ENCODE measurements around the gene HAAO.

The HAAO gene

GRCh38 chr2:42800461-42800962 lies 8.1 kb upstream of the HAAO start:
- no peak overlapping the region for H2AFZ ChIP-seq (ENCODE audit: low read depth, low read length)
- no peaks in the 10 kb centered on the region for H3K9me3 ChIP-seq (ENCODE audit: insufficient read depth, low read length)
- H3K4me3 ChIP-seq (ENCODE audit: low read length), result no peak overlapping the region
- no peaks in the 10 kb centered on the region for H3K36me3 ChIP-seq (replicated peaks; ENCODE audit: low read depth, low read length)
- no peaks in the 10 kb centered on the region for H3K79me2 ChIP-seq (ENCODE audit: low read length)
- H4K20me1 ChIP-seq (ENCODE audit: insufficient read depth, low read length), result no peaks in the 10 kb centered on the region
- no peak overlapping the region for H3K9ac ChIP-seq (ENCODE audit: low read length)
- H3K4me1 ChIP-seq (ENCODE audit: low read length), result peaks cover 29% of the 10 kb centered on the region
- H3K4me2 ChIP-seq (ENCODE audit: low read length), result no peak overlapping the region
- H3K27me3 ChIP-seq (ENCODE audit: low read depth, low read length), result 0 out of 2 replicates have a peak, but pooled peaks cover 3% of the 10 kb centered on the region
- H3K27ac ChIP-seq (ENCODE audit: low read length), result no peak overlapping the region
- TF ChIP-seq, protein P1, sequence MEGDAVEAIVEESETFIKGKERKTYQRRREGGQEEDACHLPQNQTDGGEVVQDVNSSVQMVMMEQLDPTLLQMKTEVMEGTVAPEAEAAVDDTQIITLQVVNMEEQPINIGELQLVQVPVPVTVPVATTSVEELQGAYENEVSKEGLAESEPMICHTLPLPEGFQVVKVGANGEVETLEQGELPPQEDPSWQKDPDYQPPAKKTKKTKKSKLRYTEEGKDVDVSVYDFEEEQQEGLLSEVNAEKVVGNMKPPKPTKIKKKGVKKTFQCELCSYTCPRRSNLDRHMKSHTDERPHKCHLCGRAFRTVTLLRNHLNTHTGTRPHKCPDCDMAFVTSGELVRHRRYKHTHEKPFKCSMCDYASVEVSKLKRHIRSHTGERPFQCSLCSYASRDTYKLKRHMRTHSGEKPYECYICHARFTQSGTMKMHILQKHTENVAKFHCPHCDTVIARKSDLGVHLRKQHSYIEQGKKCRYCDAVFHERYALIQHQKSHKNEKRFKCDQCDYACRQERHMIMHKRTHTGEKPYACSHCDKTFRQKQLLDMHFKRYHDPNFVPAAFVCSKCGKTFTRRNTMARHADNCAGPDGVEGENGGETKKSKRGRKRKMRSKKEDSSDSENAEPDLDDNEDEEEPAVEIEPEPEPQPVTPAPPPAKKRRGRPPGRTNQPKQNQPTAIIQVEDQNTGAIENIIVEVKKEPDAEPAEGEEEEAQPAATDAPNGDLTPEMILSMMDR (IDR thresholded peaks at IDR 0.05; ENCODE audit: low read depth, low read length), result no peak
- TF ChIP-seq EZH2phosphoT487 (IDR thresholded peaks at IDR 0.05; ENCODE audit: low read depth), result no peak

DNA sequence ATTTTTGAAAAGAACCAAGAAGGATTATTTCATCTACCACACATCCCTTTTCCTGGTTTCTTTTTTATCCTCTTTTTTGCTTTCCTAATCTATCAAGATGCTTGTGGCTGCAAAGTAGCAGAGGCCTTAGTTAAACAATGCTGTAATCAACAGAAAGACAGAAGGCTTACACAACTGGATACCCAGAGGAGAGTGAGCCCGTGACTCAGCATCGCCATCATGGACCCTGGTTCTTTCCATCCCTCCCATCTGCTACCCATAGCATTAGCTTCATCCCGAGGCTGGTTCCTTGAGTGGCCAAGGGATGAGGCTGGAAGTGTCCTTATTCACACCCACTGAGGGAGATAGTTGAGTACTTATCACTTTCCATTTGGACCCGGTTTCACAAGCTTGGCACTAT lies 7.5 kb upstream of the HAAO start:
- no peaks in the 10 kb centered on the region for H4K20me1 ChIP-seq (ENCODE audit: insufficient read depth, low read length)
- peaks cover 35% of the 10 kb centered on the region for H3K4me1 ChIP-seq (ENCODE audit: low read length)
- H3K9me3 ChIP-seq (ENCODE audit: insufficient read depth, low read length), result no peaks in the 10 kb centered on the region
- H3K9ac ChIP-seq (ENCODE audit: low read length), result no peak overlapping the region
- no peaks in the 10 kb centered on the region for H3K36me3 ChIP-seq (replicated peaks; ENCODE audit: low read depth, low read length)
- no peak overlapping the region for H2AFZ ChIP-seq (ENCODE audit: low read depth, low read length)
- H3K79me2 ChIP-seq (ENCODE audit: low read length), result no peaks in the 10 kb centered on the region
- TF ChIP-seq, protein P1 (IDR thresholded peaks at IDR 0.05; ENCODE audit: low read depth, low read length), result no peak
- TF ChIP-seq EZH2phosphoT487 (IDR thresholded peaks at IDR 0.05; ENCODE audit: low read depth), result no peak
- H3K4me3 ChIP-seq (ENCODE audit: low read length), result no peak overlapping the region
- 0 out of 2 replicates have a peak, but pooled peaks cover 3% of the 10 kb centered on the region for H3K27me3 ChIP-seq (ENCODE audit: low read depth, low read length)
- no peak overlapping the region for H3K27ac ChIP-seq (ENCODE audit: low read length)
- H3K4me2 ChIP-seq (ENCODE audit: low read length), result no peak overlapping the region

GRCh38 chr2:42797281-42797680 lies 4.9 kb upstream of the HAAO start:
- H3K36me3 ChIP-seq (replicated peaks; ENCODE audit: low read depth, low read length), result no peaks in the 10 kb centered on the region
- no peak overlapping the region for H2AFZ ChIP-seq (ENCODE audit: low read depth, low read length)
- H3K27ac ChIP-seq (ENCODE audit: low read length), result peak overlapping the region; percentile 94
- peak overlapping the region; percentile 57; the same call in 1 of the 2 replicates for H3K9ac ChIP-seq (ENCODE audit: low read length)
- H3K9me3 ChIP-seq (ENCODE audit: insufficient read depth, low read length), result no peaks in the 10 kb centered on the region
- no peak for TF ChIP-seq EZH2phosphoT487 (IDR thresholded peaks at IDR 0.05; ENCODE audit: low read depth)
- TF ChIP-seq, protein P1 (IDR thresholded peaks at IDR 0.05; ENCODE audit: low read depth, low read length), result no peak
- no peaks in the 10 kb centered on the region for H3K79me2 ChIP-seq (ENCODE audit: low read length)
- peak overlapping the region; percentile 46; the same call in 1 of the 2 replicates for H3K4me3 ChIP-seq (ENCODE audit: low read length)
- no peaks in the 10 kb centered on the region for H4K20me1 ChIP-seq (ENCODE audit: insufficient read depth, low read length)
- peak overlapping the region; percentile 66 for H3K4me2 ChIP-seq (ENCODE audit: low read length)
- H3K4me1 ChIP-seq (ENCODE audit: low read length), result peaks cover 44% of the 10 kb centered on the region
- no peaks in the 10 kb centered on the region for H3K27me3 ChIP-seq (ENCODE audit: low read depth, low read length)

DNA sequence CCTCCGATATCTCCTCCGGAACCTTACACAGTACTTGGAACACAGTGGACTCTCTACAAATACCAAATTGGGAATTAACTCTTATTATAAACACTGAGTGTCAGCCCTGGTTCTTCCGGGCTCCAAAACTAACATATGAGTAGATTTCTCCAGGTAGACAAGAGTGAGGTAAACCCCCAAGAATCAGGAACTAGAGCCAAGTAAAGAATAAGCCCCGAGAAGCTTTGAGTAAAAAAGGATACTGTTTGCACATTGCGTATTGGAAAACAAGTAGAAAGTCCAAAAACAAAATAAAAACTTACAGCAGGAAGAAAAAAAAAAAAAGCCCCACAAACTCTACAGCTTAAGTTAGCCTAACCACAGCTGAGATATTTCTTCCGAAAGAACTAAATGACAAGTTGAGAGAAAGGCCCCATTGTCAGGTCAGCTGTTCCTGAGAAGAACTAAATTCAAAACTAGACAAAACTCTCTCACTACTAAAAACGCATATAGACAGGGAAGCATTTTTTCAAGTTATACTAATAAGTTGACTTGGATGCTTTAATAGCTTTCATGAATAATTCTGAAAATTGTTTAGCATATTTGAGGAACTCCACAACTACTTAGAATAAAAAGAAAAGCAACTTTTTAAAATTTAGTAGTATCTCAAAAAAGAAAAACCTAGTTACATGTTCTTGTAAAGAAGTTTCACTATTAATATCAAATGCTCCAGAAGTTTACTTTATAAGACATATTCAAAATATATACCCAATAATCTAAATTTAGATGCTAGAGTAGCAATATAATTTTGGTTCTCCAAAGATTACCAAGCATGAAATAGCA lies 4.3 kb upstream of the HAAO start:
- H3K27ac ChIP-seq (ENCODE audit: low read length), result peak overlapping the region; percentile 94
- H3K36me3 ChIP-seq (replicated peaks; ENCODE audit: low read depth, low read length), result no peaks in the 10 kb centered on the region
- no peaks in the 10 kb centered on the region for H3K27me3 ChIP-seq (ENCODE audit: low read depth, low read length)
- H3K79me2 ChIP-seq (ENCODE audit: low read length), result no peaks in the 10 kb centered on the region
- no peaks in the 10 kb centered on the region for H3K9me3 ChIP-seq (ENCODE audit: insufficient read depth, low read length)
- H3K9ac ChIP-seq (ENCODE audit: low read length), result peak overlapping the region; percentile 57
- H3K4me1 ChIP-seq (ENCODE audit: low read length), result peaks cover 44% of the 10 kb centered on the region
- peak overlapping the region; percentile 66 for H3K4me2 ChIP-seq (ENCODE audit: low read length)
- TF ChIP-seq, protein P1 (IDR thresholded peaks at IDR 0.05; ENCODE audit: low read depth, low read length), result no peak
- no peak for TF ChIP-seq EZH2phosphoT487 (IDR thresholded peaks at IDR 0.05; ENCODE audit: low read depth)
- H4K20me1 ChIP-seq (ENCODE audit: insufficient read depth, low read length), result no peaks in the 10 kb centered on the region
- peak overlapping the region; percentile 47; the same call in 1 of the 2 replicates for H2AFZ ChIP-seq (ENCODE audit: low read depth, low read length)
- peak overlapping the region; percentile 46 for H3K4me3 ChIP-seq (ENCODE audit: low read length)
